ENCODE data around the gene SHISAL2A.

SHISAL2A gene

DNA sequence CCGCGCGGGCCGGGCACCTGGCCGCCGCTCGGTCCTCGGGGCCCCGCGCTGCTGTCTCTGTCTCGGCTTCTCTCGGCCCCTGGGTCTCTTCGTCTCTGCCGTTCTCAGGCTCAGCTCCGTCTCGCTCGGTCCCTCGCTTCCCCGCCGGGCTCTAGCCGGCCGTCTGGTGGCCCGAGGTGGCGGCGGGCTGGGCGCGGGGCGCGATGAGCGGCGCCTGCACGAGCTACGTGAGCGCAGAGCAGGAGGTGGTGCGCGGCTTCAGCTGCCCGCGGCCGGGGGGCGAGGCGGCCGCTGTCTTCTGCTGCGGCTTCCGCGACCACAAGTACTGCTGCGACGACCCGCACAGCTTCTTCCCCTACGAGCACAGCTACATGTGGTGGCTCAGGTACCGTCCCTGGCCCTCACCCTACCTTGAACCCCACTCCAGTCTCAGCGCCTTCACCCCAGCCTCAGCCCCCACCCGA, 355 bp downstream of the SHISAL2A start:
- H3K4me3 ChIP-seq (ENCODE audit: low read length): peak overlapping the region; percentile 69
- no peaks in the 10 kb centered on the region for H4K20me1 ChIP-seq (ENCODE audit: control insufficient read depth, insufficient read depth, low read depth, low read length)
- H3K27me3 ChIP-seq (ENCODE audit: control insufficient read depth, low read length): peaks cover 18% of the 10 kb centered on the region
- H3K27ac ChIP-seq (ENCODE audit: low read depth, low read length): no peak overlapping the region
- peak; percentile 46; the same call in 1 of the 2 replicates for TF ChIP-seq EZH2phosphoT487 (IDR thresholded peaks at IDR 0.05; ENCODE audit: borderline replicate concordance, low read length)
- TF ChIP-seq CTCF (IDR thresholded peaks at IDR 0.05; ENCODE audit: low read depth, low read length, poor library complexity, severe bottlenecking): no peak
- H3F3A ChIP-seq (ENCODE audit: control insufficient read depth, insufficient read depth): peaks cover 17% of the 10 kb centered on the region
- H3K4me1 ChIP-seq (ENCODE audit: control insufficient read depth, low read length): peaks cover 66% of the 10 kb centered on the region
- H3K36me3 ChIP-seq (ENCODE audit: control insufficient read depth, low read length): no peaks in the 10 kb centered on the region; the same call in 1 of the 2 replicates
- no peaks in the 10 kb centered on the region for H3K9me3 ChIP-seq (ENCODE audit: control insufficient read depth, insufficient read depth, low read length)
- H3K9me2 ChIP-seq (replicated peaks; ENCODE audit: control insufficient read depth, low read length): no peaks in the 10 kb centered on the region
- no peaks in the 10 kb centered on the region for H3K79me2 ChIP-seq (ENCODE audit: control insufficient read depth, low read length)
- peak overlapping the region; percentile 76 for H3K4me2 ChIP-seq (ENCODE audit: low read length)

DNA sequence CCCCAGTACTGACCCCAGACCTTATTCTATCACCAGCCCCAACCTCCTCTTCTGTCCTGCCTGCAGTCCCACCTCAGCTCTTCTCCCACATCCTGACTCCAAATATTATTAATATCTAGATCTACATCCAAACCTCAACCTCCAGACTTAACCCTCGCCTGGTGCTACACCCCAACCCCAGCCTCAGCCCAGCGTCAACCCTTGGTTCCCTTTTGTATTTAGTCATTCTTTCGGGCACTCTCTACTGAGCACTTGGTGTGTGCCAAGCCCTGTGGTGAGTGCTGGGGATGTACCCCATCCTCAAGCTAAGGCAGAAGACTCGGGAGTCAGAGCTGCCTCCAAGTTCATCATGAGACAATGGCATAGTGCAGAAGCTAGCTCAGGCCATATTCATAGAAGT, 1.1 kb downstream of the SHISAL2A start:
- Histone ChIP-seq H3K4me3 (ENCODE audit: low read length) (peak overlapping the region; percentile 69), H3K9me2 (replicated peaks; ENCODE audit: control insufficient read depth, low read length) (no peaks in the 10 kb centered on the region), H4K20me1 (ENCODE audit: control insufficient read depth, insufficient read depth, low read depth, low read length) (no peaks in the 10 kb centered on the region), H3K79me2 (ENCODE audit: control insufficient read depth, low read length) (no peaks in the 10 kb centered on the region), H3K4me2 (ENCODE audit: low read length) (peak overlapping the region; percentile 76), H3K4me1 (ENCODE audit: control insufficient read depth, low read length) (peaks cover 72% of the 10 kb centered on the region), H3K27me3 (ENCODE audit: control insufficient read depth, low read length) (peaks cover 18% of the 10 kb centered on the region), H3F3A (ENCODE audit: control insufficient read depth, insufficient read depth) (peaks cover 17% of the 10 kb centered on the region), H3K9me3 (ENCODE audit: control insufficient read depth, insufficient read depth, low read length) (no peaks in the 10 kb centered on the region), H3K36me3 (ENCODE audit: control insufficient read depth, low read length) (no peaks in the 10 kb centered on the region; the same call in 1 of the 2 replicates), H3K27ac (ENCODE audit: low read depth, low read length) (no peak overlapping the region)
- no peak for TF ChIP-seq EZH2phosphoT487 (IDR thresholded peaks at IDR 0.05; ENCODE audit: borderline replicate concordance, low read length)
- no peak for TF ChIP-seq CTCF (IDR thresholded peaks at IDR 0.05; ENCODE audit: low read depth, low read length, poor library complexity, severe bottlenecking)

GRCh38 chr1:52635321-52636089, 2.5 kb downstream of the SHISAL2A start:
- no peaks in the 10 kb centered on the region for H4K20me1 ChIP-seq (ENCODE audit: control insufficient read depth, insufficient read depth, low read depth, low read length)
- peak overlapping the region; percentile 25; the same call in 1 of the 2 replicates for H3K4me2 ChIP-seq (ENCODE audit: low read length)
- TF ChIP-seq EZH2phosphoT487 (IDR thresholded peaks at IDR 0.05; ENCODE audit: borderline replicate concordance, low read length) (no peak), CTCF (IDR thresholded peaks at IDR 0.05; ENCODE audit: low read depth, low read length, poor library complexity, severe bottlenecking) (no peak)
- H3F3A ChIP-seq (ENCODE audit: control insufficient read depth, insufficient read depth): peaks cover 17% of the 10 kb centered on the region
- peaks cover 18% of the 10 kb centered on the region for H3K27me3 ChIP-seq (ENCODE audit: control insufficient read depth, low read length)
- H3K4me1 ChIP-seq (ENCODE audit: control insufficient read depth, low read length): peaks cover 73% of the 10 kb centered on the region
- peak overlapping the region; percentile 95 for H3K27ac ChIP-seq (ENCODE audit: low read depth, low read length)
- 0 out of 2 replicates have a peak overlapping the region, but pooled peaks have one; percentile 0 for H3K4me3 ChIP-seq (ENCODE audit: low read length)
- H3K9me3 ChIP-seq (ENCODE audit: control insufficient read depth, insufficient read depth, low read length): no peaks in the 10 kb centered on the region
- no peaks in the 10 kb centered on the region for H3K9me2 ChIP-seq (replicated peaks; ENCODE audit: control insufficient read depth, low read length)
- no peaks in the 10 kb centered on the region; the same call in 1 of the 2 replicates for H3K36me3 ChIP-seq (ENCODE audit: control insufficient read depth, low read length)
- H3K79me2 ChIP-seq (ENCODE audit: control insufficient read depth, low read length): no peaks in the 10 kb centered on the region

Data from DOHH2 (cell line).